Liver (tissue), 9 donors: ENCODE data around the gene ZNF260. TPM values are rescaled to one million over a fixed set of nuclear protein-coding genes. Genes with fewer than 3 reads are reported as not detected.

ENCODE experiments used
- DNase-seq: peaks from one replicate; pipeline ENCODE4 v3.0.0-alpha.2; 2017; ENCODE audit warnings: low spot score
- H3K27ac ChIP-seq, 2 donors: one replicate each; pipeline ENCODE4 v1.7.0; 2013; ENCODE audit warnings: inconsistent platforms in 2 of 2, low read length in 2 of 2, control low read depth in 1 of 2, low read depth in 1 of 2, mild to moderate bottlenecking in 1 of 2
- H3K27me3 ChIP-seq, 4 donors: one replicate each; pipeline versions ENCODE4 v1.6.1 to v1.7.0; 2013; ENCODE audit warnings: low read length in 3 of 4, inconsistent platforms in 1 of 4, mild to moderate bottlenecking in 1 of 4, moderate library complexity in 1 of 4; ENCODE audit not compliant: control insufficient read depth in 4 of 4, insufficient read depth in 4 of 4
- H3K36me3 ChIP-seq, 4 donors: one replicate each; pipeline versions ENCODE4 v1.6.1 to v1.7.0; 2013; ENCODE audit warnings: low read length in 3 of 4, mild to moderate bottlenecking in 3 of 4, low read depth in 1 of 4, moderate library complexity in 1 of 4; ENCODE audit not compliant: control insufficient read depth in 4 of 4, insufficient read depth in 3 of 4
- H3K4me1 ChIP-seq, 4 donors: one replicate each; pipeline versions ENCODE4 v1.6.1 to v1.7.0; 2013; ENCODE audit warnings: low read length in 3 of 4, mild to moderate bottlenecking in 3 of 4, moderate library complexity in 1 of 4; ENCODE audit not compliant: control insufficient read depth in 4 of 4, insufficient read depth in 4 of 4
- H3K4me3 ChIP-seq, 3 donors: one replicate each; pipeline versions ENCODE4 v1.6.1 to v1.7.0; 2013; ENCODE audit warnings: low read length in 3 of 3, control low read depth in 1 of 3, low read depth in 1 of 3, mild to moderate bottlenecking in 1 of 3
- H3K9ac ChIP-seq, 2 donors: one replicate each; pipeline ENCODE4 v1.7.0; 2013; ENCODE audit warnings: low read length in 2 of 2, mild to moderate bottlenecking in 2 of 2, moderate library complexity in 2 of 2, control low read depth in 1 of 2, low read depth in 1 of 2
- H3K9me3 ChIP-seq, 4 donors: one replicate each; pipeline versions ENCODE4 v1.6.1 to v1.7.0; 2013; ENCODE audit warnings: low read length in 3 of 4; ENCODE audit not compliant: control insufficient read depth in 4 of 4
- FOXA2 ChIP-seq: IDR thresholded peaks from 2 replicates; pipeline ENCODE4 v1.6.1; 2016; ENCODE audit warnings: antibody characterized with exemption
- GABPA ChIP-seq, 2 donors: IDR thresholded peaks in 1 of 2; conservative IDR thresholded peaks in 1 of 2; 2 replicates each; pipeline ENCODE4 v1.6.1; 2016; ENCODE audit warnings: antibody characterized with exemption in 2 of 2, mild to moderate bottlenecking in 1 of 2, moderate library complexity in 1 of 2
- HNF4A ChIP-seq, 2 donors: conservative IDR thresholded peaks; 2 replicates each; pipeline ENCODE4 v1.6.1; 2016; ENCODE audit warnings: antibody characterized with exemption in 2 of 2, mild to moderate bottlenecking in 2 of 2
- HNF4G ChIP-seq: IDR thresholded peaks from 2 replicates; pipeline ENCODE4 v1.6.1; 2016; ENCODE audit warnings: antibody characterized with exemption
- JUND ChIP-seq, 2 donors: IDR thresholded peaks; 2 replicates each; pipeline ENCODE4 v1.6.1; 2016; ENCODE audit warnings: antibody characterized with exemption in 2 of 2
- RXRA ChIP-seq, 2 donors: IDR thresholded peaks; 2 replicates each; pipeline ENCODE4 v1.6.1; 2017 to 2018; ENCODE audit warnings: antibody characterized with exemption in 2 of 2, mild to moderate bottlenecking in 1 of 2
- SP1 ChIP-seq: IDR thresholded peaks from 2 replicates; pipeline ENCODE4 v1.6.1; 2018; ENCODE audit warnings: antibody characterized with exemption, mild to moderate bottlenecking
- TAF1 ChIP-seq: conservative IDR thresholded peaks from 2 replicates; pipeline ENCODE4 v1.6.1; 2016; ENCODE audit warnings: antibody characterized with exemption, mild to moderate bottlenecking
- WGBS: extraction: QIAGEN DNeasy Blood & Tissue Kit; methylation state at CpG from one replicate; pipeline ENCODE4 v1.1.7; 2013; 5-methylcytosine and 5-hydroxymethylcytosine counted together
- polyA plus RNA-seq, 2 donors: library from polyadenylated mRNA; stranded (reverse) in 1 of 2; unstranded in 1 of 2; fragments of 200-250 nt in 1 of 2; fragments of >200 nt in 1 of 2; fragmentation: Nextera tagmentation in 1 of 2; extraction: Ambion mirVana in 1 of 2; gene quantifications; one replicate each; pipeline versions ENCODE4 v1.2.1 to v1.2.3, GENCODE V29; 2013 to 2015
- total RNA-seq, 2 donors: library from RNA; depleted of rRNA; stranded (reverse); fragments of >200 nt; gene quantifications; one replicate each; pipeline ENCODE4 v1.2.3, GENCODE V29; 2014
- TF ChIP-seq, protein P1 (sequence below): IDR thresholded peaks from 2 replicates; pipeline ENCODE4 v1.6.1; 2016; ENCODE audit warnings: antibody characterized with exemption
- TF ChIP-seq, protein P2 (sequence below): IDR thresholded peaks from 2 replicates; pipeline ENCODE4 v1.6.1; 2016; ENCODE audit warnings: antibody characterized with exemption
- TF ChIP-seq, protein P3 (sequence below): fragments of 150-350 bp; IDR thresholded peaks from 2 replicates; pipeline ENCODE4 v1.5.1; 2017; ENCODE audit warnings: improper control_type of control experiment, low read depth, low read length; ENCODE audit not compliant: missing input control
- donor health status: healthy.
- donor health status: healthy.
- donor health status: healthy.
- donor health status: healthy.
- donor health status: healthy.

The ZNF260 gene
- total and polyA plus RNA-seq, 4 donors = 1.7 to 10.4 (median 5.6) TPM

GRCh38 chr19:36488846-36489117, 39.3 kb downstream of the ZNF260 start:
- Histone ChIP-seq H3K4me1 (peaks cover 0 to 18% (median 11%) of the 10 kb centered on the region in 4 donors), H3K36me3 (peaks cover 0 to 5% (median 2%) of the 10 kb centered on the region in 4 donors), H3K9me3 (peaks cover 5 to 7% (median 7%) of the 10 kb centered on the region in 4 donors), H3K27ac (peak overlapping the region; percentile 95 to 99), H3K4me3 (peak overlapping the region; percentile 62 to 98 (median 91)), H3K9ac (peak overlapping the region; percentile 66 to 91), H3K27me3 (no peaks in the 10 kb centered on the region)
- 2% methylated on average over 11 of the region's 11 CpGs for WGBS
- TF ChIP-seq, protein P1, sequence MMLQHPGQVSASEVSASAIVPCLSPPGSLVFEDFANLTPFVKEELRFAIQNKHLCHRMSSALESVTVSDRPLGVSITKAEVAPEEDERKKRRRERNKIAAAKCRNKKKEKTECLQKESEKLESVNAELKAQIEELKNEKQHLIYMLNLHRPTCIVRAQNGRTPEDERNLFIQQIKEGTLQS = no peak
- DNase-seq = no peak

DNA sequence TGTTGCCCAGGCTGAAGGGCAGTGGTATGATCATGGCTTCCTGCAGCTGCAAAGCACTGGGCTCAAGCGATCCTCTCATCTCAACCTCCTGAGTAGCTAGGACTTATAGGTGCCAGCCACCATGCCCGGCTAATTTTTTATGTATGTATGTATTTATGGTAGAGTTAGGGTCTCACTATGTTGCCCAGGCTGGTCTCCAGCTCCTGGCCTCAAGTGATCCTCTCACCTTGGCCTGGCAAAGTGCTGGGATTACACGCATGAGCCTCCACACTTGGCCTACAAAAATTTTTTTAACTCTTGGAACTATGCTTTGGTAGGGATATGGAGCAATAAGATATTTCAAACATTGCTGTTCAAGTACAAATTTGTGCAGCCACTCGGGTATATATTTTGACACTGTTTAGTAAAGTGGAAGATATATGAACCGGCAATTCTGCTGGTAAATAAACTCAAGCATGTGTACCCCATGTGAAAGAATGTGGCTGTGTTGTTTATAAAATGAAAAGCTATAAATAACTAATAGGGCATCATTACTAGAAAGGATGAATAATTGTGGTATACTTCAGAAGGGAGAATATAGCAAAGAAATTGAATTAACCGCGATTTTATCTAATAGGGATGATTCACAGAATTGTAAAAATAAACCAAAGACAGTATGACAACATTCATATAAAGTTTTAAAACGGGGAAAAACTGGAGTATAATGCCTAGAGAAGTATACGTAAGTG, 39.8 kb downstream of the ZNF260 start:
- WGBS = 61% methylated on average over 9 of the region's 9 CpGs
- no peaks in the 10 kb centered on the region for H3K27me3 ChIP-seq
- peak overlapping the region; percentile 62 to 98 (median 91) for H3K4me3 ChIP-seq
- peak overlapping the region; percentile 66 to 91 for H3K9ac ChIP-seq
- peak overlapping the region; percentile 95 to 99 for H3K27ac ChIP-seq
- DNase-seq = no peak
- peaks cover 0 to 18% (median 11%) of the 10 kb centered on the region in 4 donors for H3K4me1 ChIP-seq
- peaks cover 0 to 5% (median 2%) of the 10 kb centered on the region in 4 donors for H3K36me3 ChIP-seq
- TF ChIP-seq, protein P1 = no peak
- no peak for TF ChIP-seq FOXA2
- TF ChIP-seq, protein P2, sequence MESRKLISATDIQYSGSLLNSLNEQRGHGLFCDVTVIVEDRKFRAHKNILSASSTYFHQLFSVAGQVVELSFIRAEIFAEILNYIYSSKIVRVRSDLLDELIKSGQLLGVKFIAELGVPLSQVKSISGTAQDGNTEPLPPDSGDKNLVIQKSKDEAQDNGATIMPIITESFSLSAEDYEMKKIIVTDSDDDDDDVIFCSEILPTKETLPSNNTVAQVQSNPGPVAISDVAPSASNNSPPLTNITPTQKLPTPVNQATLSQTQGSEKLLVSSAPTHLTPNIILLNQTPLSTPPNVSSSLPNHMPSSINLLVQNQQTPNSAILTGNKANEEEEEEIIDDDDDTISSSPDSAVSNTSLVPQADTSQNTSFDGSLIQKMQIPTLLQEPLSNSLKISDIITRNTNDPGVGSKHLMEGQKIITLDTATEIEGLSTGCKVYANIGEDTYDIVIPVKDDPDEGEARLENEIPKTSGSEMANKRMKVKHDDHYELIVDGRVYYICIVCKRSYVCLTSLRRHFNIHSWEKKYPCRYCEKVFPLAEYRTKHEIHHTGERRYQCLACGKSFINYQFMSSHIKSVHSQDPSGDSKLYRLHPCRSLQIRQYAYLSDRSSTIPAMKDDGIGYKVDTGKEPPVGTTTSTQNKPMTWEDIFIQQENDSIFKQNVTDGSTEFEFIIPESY = no peak
- no peak for TF ChIP-seq JUND (IDR thresholded peaks at IDR 0.05)
- TF ChIP-seq TAF1 = no peak
- TF ChIP-seq HNF4G = no peak
- TF ChIP-seq, protein P3, sequence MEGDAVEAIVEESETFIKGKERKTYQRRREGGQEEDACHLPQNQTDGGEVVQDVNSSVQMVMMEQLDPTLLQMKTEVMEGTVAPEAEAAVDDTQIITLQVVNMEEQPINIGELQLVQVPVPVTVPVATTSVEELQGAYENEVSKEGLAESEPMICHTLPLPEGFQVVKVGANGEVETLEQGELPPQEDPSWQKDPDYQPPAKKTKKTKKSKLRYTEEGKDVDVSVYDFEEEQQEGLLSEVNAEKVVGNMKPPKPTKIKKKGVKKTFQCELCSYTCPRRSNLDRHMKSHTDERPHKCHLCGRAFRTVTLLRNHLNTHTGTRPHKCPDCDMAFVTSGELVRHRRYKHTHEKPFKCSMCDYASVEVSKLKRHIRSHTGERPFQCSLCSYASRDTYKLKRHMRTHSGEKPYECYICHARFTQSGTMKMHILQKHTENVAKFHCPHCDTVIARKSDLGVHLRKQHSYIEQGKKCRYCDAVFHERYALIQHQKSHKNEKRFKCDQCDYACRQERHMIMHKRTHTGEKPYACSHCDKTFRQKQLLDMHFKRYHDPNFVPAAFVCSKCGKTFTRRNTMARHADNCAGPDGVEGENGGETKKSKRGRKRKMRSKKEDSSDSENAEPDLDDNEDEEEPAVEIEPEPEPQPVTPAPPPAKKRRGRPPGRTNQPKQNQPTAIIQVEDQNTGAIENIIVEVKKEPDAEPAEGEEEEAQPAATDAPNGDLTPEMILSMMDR = no peak
- no peak for TF ChIP-seq RXRA (IDR thresholded peaks at IDR 0.05)
- no peak for TF ChIP-seq SP1
- no peak for TF ChIP-seq GABPA (IDR thresholded peaks at IDR 0.05 in 1 of 2, conservative IDR thresholded peaks at IDR 0.05 in 1 of 2)
- no peak for TF ChIP-seq HNF4A (conservative IDR thresholded peaks at IDR 0.05)
- peaks cover 6 to 10% (median 7%) of the 10 kb centered on the region in 4 donors for H3K9me3 ChIP-seq

- TF ChIP-seq, protein P1 = no peak
- TF ChIP-seq JUND (IDR thresholded peaks at IDR 0.05) = no peak
- no peak for TF ChIP-seq SP1
- peaks cover 6 to 25% (median 18%) of the 10 kb centered on the region in 4 donors for H3K9me3 ChIP-seq
- peaks cover 0 to 19% (median 7%) of the 10 kb centered on the region in 4 donors for H3K36me3 ChIP-seq
- DNase-seq = no peak
- WGBS = 94% methylated on average over 6 of the region's 6 CpGs
- no peaks in the 10 kb centered on the region for H3K27me3 ChIP-seq
- no peak overlapping the region for H3K27ac ChIP-seq
- no peak overlapping the region for H3K4me3 ChIP-seq
- peaks cover 0 to 9% (median 4%) of the 10 kb centered on the region in 4 donors for H3K4me1 ChIP-seq
- no peak overlapping the region for H3K9ac ChIP-seq
Measured at GRCh38 chr19:36483653-36484052, 44.4 kb downstream of the ZNF260 start.
